Fibroblast of skin of abdomen (primary cell): ENCODE results near the gene WASHC4. TPM values are rescaled to one million over a fixed set of nuclear protein-coding genes. Genes with fewer than 3 reads are reported as not detected.

Experiments
- DNase-seq: peaks from one replicate; pipeline ENCODE4 v3.0.0-alpha.2; 2013
- polyA plus RNA-seq, 2 experiments: library from polyadenylated mRNA; unstranded; fragments of 120-200 nt; gene quantifications; one replicate each; pipeline ENCODE4 v1.2.1, GENCODE V29; 2013; ENCODE audit not compliant: insufficient read length in 2 of 2

Gene WASHC4, protein sequence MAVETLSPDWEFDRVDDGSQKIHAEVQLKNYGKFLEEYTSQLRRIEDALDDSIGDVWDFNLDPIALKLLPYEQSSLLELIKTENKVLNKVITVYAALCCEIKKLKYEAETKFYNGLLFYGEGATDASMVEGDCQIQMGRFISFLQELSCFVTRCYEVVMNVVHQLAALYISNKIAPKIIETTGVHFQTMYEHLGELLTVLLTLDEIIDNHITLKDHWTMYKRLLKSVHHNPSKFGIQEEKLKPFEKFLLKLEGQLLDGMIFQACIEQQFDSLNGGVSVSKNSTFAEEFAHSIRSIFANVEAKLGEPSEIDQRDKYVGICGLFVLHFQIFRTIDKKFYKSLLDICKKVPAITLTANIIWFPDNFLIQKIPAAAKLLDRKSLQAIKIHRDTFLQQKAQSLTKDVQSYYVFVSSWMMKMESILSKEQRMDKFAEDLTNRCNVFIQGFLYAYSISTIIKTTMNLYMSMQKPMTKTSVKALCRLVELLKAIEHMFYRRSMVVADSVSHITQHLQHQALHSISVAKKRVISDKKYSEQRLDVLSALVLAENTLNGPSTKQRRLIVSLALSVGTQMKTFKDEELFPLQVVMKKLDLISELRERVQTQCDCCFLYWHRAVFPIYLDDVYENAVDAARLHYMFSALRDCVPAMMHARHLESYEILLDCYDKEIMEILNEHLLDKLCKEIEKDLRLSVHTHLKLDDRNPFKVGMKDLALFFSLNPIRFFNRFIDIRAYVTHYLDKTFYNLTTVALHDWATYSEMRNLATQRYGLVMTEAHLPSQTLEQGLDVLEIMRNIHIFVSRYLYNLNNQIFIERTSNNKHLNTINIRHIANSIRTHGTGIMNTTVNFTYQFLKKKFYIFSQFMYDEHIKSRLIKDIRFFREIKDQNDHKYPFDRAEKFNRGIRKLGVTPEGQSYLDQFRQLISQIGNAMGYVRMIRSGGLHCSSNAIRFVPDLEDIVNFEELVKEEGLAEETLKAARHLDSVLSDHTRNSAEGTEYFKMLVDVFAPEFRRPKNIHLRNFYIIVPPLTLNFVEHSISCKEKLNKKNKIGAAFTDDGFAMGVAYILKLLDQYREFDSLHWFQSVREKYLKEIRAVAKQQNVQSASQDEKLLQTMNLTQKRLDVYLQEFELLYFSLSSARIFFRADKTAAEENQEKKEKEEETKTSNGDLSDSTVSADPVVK
- 36.4 TPM for polyA plus RNA-seq (2013, experiment 1 of 2; ENCODE audit: insufficient read length)
- polyA plus RNA-seq (2013, experiment 2 of 2; ENCODE audit: insufficient read length), result 35.0 TPM

- peak; percentile 92 for DNase-seq
These were observed at the start of gene WASHC4 for GRCh38 chr12:105107494-105108371. Gene WASHC4, plus strand, starts transcription at chr12:105107731. Its CDS starts 70 bp downstream, at chr12:105107801.

- DNase-seq, result no peak
These were observed 46.7 kb upstream of the WASHC4 start for GRCh38 chr12:105060715-105061378.

GRCh38 chr12:105064564-105065178 is 42.9 kb upstream of the WASHC4 start:
- no peak for DNase-seq

DNA sequence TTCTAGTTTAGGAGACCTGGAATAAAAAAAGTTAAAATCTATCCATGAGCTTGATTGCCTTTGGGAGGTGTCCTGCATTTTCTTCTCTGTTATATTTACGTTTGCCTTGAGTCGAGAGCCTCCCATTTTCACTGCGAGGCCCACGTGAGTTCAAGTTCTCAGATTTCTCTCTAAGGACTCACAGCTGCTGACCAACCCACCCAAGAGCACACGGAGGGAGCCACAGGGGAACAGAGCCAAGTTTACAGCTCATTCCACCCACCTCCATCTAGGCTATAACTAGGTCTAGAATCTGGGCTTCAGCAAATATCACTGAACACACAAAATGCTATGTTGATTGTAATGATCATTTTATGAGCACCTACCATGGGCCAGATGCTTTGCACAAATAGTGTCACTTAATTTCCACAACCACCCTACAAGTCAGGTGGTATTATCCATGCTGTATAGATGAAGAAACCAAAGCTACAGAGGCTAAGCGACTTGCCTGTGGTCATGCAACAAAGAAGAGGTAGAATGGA is 40.0 kb upstream of the WASHC4 start:
- no peak for DNase-seq

DNA sequence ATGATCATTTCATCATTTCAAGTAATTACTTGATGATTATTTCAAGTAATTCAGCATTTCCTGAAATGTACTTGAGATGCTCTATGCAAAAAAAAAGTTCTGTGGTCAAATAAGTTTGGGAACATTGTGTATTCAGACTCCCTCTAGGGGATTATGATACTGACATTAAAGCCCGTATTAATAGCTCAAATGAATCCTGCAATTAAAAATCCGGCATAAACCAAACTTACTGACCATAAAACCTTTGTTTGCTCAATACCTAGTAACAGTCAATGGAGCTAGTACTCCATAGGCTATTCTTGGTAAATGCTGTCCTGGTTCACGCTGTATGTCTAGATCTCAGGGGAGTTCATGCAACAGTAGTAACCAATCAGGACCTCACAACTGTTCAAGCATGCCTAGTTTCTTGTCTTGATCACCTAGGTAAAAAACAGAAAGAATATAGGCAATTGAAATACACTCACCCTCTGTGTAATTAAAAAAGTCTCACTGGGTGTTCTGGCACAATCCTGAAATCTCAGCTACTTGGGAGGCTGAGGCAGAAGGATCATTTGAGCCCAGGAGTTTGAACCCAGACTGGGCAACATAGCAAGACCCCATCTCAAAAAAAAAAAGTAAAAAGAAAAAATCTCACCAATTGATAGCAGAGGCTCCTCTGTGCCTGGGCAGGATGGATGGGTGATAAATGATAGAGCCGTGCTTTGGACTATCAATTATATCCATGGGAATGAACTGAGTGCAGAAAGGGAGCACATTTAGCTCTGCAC is 37.4 kb upstream of the WASHC4 start:
- no peak for DNase-seq

DNA sequence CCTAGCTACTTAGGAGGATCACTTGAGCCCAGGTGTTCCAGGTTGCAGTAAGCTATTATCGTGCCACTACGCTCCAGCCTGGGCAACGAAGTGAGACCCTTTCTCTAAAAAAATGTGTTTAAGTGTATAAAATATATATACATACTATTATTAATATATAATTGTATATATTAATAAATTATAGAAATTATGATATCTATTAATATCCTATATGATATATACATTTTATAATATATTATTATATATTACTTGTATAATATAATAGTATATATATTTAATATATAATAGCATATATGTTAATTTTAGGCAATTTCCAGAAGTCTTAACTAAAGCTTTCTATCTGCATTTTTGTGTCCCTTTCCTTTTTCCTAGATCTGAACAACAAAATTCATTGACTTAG is 35.5 kb upstream of the WASHC4 start:
- no peak for DNase-seq

GRCh38 chr12:105072888-105073488 is 34.5 kb upstream of the WASHC4 start:
- DNase-seq, result no peak

DNA sequence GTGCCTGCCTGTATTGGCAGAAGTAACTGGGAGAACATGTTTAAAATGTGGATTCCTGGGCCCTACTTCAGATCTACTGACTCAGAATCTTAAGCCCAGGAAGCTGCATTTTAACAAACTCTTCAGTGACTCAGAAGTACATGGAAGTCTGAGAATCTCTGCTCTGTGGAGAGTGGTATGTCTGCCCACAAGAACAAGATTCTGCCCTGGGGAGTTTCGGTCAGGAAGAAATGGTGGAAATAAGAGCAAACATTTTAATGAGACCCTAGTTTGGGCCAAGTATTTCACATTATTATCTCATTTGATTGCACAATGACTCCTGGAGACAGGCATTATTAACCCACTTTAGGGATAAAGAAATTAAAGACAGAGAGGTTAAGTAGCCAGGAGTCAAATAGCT is 31.4 kb upstream of the WASHC4 start:
- peak; percentile 47 for DNase-seq

DNA sequence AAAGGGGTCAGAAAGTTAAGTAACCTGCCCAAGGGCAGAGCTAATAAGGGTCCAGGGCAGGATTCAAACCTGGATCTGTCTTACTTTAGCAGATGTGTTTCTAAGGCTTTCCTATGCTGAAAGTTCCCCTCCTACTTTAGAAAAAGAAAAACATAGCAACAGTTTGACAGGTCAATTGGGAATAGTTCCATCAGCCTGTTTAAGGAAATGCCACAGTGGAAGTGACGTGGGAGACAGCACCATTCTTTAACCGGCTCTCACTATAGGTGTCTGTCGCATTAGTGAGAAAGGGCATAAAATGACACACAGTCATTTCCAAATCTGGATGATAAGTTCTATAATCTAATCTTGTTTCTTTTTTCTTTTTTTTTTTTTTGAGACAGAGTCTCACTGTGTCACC is 30.6 kb upstream of the WASHC4 start:
- no peak for DNase-seq

DNA sequence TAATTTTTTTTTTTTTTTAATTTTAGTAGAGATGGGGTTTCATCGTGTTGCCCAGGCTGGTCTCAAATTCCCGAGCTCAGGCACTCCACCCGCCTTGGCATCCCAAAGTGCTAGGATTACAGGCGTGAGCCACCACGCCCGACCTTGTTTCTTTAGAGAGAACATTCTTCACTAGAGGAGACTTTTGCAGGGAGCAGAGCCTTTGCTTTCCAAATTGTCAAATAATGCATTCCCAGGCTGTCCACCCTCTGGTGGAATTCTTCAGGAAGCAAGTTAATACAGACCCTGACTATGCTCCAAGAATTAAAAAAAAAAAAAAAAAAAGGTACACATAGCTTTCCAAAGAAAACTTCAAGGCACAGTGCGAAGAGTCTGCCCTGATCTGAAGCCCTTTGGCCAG is 30.1 kb upstream of the WASHC4 start:
- no peak for DNase-seq

DNA sequence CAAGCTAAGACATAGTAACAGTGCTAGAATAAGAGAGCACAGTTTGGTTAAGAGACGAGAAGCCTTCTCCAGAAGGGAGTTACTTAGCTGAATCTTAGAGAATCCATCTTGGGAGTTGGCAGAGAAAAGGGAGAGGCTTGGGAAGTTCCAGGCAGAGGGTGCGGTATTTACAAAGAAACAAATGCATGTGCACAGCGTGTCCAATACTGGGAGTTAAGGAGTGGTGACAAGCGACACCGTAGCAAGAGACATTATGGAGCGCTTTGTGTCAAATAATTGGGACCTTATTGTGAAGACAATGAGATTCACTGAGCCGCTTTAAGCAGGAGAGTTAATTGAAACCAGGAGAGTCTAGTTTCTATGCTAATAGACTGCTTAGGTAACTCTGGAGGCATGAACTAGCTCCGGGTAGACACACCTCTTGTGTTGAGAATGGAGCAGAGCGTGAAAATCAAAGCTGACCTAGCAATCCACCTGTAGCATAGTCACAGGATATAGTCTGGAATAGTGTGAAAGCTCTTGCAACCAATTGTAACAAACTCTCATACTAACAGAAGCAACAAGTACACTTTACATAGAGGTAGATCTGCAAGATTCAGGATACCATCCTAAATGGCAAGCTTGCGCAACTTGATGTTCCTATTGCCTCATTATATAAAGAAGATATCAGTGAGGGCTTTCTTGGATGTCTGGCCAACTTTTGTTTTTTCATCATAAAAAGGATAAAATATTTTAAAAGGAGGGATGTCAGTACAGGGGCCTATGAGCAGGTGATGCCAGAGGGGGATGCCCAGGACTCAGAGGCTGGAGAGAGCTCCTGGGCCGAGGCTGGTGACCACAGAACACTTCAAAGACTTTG is 28.6 kb upstream of the WASHC4 start:
- DNase-seq, result no peak

DNA sequence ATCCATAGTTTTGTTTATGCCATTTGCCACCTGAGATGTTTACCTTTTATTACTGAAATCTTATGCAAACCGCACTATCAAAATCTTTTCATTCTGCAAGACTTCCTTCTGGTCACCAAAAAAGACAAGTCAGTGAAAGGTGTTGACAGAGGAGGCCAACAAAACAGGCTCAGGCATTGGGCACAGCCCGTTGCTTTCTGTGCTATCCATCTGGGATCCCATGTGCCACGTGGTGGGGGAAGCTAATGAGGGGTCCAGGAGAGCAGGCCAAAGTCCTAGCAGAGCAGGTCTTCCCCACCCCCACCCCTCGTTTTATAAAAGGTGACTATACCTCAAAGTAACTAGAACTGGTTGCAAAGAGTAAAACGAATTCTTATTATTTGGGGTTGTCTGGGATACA is 24.5 kb upstream of the WASHC4 start:
- peak; percentile 33 for DNase-seq

- peak; percentile 90 for DNase-seq
These were observed 23.9 kb upstream of the WASHC4 start for GRCh38 chr12:105083551-105084105.

GRCh38 chr12:105084251-105085250 is 23.0 kb upstream of the WASHC4 start, which contains the start of gene ALDH1L2:
Gene ALDH1L2, minus strand, starts transcription at chr12:105084458. Its CDS starts 22 bp downstream, at chr12:105084436.
- DNase-seq, result peak; percentile 93

- no peak for DNase-seq
These were observed 22.0 kb upstream of the WASHC4 start for GRCh38 chr12:105085501-105085900.

DNA sequence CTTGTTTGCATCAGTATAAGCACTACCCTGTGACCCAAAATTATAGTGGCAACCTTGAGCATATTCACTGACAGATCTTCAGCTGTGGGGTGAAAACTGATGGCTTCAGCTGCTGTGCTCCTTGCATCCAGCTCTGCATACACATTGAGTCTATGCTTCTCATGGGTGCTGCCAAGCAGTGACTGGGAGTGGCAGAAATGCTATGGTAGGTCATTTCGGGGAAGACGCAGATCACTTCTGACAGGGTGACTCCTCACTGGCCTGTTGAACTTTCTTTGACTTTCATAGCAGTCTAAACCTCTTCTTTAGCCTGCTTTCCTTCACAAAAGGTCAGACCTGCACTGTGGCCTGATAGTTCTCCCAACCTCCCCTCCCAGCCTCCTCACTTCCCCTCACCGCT is 17.7 kb upstream of the WASHC4 start:
- DNase-seq, result no peak
